Left kidney (tissue), 2 donors: ENCODE results near the gene CDHR1. TPM values are rescaled to one million over a fixed set of nuclear protein-coding genes. Genes with fewer than 3 reads are reported as not detected.
A peak's percentile ranks its signal among the peaks of the same experiment; 100 is the strongest.

Experiments used
- DNase-seq: peaks from one replicate; pipeline ENCODE4 v3.0.0-alpha.2; 2013
- polyA plus RNA-seq: library from polyadenylated mRNA; unstranded; fragments of 120-200 nt; gene quantifications from one replicate; pipeline ENCODE4 v1.2.1, GENCODE V29; 2013; ENCODE audit not compliant: insufficient read length

The CDHR1 gene
- polyA plus RNA-seq, 1 donor: 1.0 TPM

DNA sequence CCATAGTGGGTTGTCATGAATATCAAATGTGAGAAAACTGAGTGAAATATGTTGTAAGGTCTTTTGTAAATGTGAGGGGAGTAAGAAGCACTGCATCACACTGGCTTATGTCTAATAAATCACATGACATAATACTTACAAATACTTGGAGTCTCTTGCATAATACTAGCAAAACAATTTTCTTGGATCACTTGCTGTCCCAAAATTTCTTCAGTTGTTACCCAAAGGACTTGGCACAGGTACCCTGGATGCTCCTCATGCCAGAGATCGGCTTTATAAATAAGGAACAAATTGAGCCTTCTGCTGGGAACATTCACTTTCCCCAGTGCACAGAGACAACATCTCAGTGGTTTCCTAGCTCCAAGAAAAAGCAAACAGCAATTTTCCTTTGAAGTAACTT is 36.0 kb downstream of the CDHR1 start:
- DNase-seq: no peak

GRCh38 chr10:84232376-84232775 is 38.0 kb downstream of the CDHR1 start:
- no peak for DNase-seq

DNA sequence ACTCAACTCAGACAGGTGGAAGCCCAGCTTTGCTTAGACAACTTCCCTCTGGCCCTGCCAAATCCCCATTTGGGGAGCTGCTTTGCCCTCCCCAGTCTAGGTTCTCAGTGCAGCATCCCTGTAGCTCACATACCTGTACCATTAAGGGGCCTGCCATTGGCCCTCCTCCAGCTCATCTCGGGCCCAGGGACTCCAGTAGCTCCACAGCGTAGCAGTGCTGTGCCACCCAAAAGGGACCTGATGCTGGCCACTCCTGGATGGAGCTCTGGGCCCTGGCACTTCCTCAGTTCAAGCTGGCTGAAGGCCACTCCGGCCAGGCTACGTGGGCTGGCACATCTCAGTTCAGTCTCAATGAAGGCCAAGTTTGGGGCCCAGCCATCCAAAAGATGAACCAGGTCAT is 39.6 kb downstream of the CDHR1 start:
- no peak for DNase-seq

- DNase-seq: no peak
These were observed 40.1 kb downstream of the CDHR1 start for GRCh38 chr10:84234479-84234878.

GRCh38 chr10:84235096-84235495 is 40.8 kb downstream of the CDHR1 start:
- DNase-seq: no peak

DNA sequence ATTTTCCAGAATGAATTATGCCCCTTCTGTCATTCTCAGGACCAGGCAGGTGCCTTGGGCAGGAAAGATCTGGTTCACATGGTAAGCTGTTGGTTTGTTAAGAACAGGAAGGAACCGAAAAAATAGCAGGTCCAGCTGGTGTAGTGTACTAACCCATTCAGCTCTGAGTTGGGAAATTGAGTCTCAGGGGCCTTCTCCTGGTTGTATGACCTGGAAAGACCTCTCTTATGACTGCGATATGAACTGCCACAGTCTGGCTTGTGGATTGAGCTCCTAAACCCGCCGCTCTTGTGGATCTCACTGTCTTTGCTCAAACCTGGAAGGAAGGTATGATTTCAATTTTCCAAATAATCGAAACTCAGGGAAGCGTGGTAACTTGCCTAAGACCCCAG is 42.5 kb downstream of the CDHR1 start:
- no peak for DNase-seq

DNA sequence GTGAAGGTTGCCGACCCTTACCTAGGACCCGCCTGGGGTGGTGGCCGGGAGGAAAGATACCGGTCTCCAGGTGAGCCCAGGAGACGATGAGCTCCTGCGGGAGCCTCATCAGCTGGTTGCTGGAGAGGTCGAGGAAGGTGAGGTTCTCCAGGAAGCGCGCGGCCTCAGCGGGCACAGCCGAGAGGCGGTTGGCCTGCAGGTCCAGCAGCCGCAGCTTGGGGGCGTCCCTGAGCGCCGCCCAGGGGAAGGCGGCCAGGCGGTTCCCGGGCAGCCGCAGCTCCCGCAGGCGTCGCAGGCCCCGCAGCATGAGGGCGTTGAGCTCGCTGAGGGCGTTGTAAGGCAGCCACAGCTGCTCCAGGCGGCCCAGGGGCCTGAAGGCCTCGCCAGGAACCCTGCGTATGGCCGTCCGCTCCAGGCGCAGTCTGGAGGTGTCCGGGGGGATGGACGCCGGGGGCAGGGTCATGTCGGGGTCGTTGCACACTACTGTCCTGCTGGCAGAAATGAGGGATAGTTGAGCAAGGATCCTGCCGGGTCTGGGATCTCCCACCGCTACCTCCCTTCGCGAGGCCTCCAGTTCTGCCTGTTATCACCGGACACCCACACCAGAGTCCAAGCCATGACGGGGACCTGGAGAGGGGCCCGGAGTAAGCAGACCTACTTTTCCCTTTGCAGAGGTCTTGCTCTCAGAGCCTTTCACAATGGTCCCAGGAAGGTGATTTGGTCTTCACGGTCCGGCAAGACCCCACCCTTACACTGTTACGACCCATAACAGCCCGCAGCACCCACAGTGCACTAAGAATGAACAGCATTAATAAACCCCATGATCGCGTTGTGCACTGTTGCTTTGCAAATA is 43.1 kb downstream of the CDHR1 start:
- DNase-seq: no peak

- DNase-seq: no peak
These were observed 44.6 kb downstream of the CDHR1 start for GRCh38 chr10:84238909-84239308.

DNA sequence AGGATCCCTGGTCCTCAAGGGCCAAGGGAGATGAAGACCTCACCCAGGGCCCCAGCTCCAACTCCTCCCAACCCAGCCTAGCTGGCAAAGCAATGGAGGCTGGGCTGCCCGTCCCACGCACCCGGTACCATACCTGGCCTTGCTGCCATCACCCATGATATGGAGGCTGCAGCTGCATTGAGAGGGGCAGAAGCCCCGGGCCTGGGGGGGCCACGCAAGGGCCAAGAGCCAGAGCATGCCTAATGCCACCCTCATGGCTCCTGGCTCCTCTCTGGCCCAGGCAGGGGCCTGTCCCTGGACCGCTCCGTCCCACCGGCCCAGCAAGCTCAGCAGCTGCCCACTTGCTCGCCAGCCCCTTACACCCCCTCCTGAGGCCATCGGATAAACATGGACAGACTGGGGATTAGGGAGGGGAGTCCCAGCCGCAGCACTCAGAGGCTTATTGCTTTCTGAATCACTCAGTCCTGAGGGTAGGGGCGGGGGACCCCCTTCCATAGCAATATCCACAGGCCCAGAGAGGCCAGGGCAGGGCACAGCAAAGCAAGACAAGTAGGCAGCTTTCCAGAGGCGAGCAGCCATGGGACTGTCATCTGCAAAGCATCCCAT is 47.0 kb downstream of the CDHR1 start, which contains the start of gene LRIT1:
Gene LRIT1 (minus strand): TSS at position 362 of the 606 bp plus-strand sequence. CDS start 107 bp downstream, at position 255.
- DNase-seq: no peak

DNA sequence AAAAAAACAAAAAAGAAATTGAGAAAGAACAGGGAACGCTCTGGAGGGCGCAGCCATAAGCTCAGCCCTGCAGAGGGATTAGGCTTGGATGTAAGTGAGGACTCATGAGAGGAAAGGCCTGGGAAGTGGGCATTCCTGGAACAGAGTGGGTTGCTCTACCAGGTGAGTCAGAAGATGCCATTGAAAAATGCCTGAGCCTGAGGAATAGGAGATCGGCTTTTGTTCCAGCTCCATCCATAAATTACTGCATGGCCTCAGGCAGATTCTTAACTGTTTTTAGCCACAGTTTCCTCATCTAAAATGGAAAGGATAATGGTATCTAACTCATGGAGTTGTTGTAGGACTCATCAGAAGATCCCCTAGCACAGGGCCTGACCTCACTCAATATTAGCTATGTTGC is 49.4 kb downstream of the CDHR1 start:
- DNase-seq: no peak

DNA sequence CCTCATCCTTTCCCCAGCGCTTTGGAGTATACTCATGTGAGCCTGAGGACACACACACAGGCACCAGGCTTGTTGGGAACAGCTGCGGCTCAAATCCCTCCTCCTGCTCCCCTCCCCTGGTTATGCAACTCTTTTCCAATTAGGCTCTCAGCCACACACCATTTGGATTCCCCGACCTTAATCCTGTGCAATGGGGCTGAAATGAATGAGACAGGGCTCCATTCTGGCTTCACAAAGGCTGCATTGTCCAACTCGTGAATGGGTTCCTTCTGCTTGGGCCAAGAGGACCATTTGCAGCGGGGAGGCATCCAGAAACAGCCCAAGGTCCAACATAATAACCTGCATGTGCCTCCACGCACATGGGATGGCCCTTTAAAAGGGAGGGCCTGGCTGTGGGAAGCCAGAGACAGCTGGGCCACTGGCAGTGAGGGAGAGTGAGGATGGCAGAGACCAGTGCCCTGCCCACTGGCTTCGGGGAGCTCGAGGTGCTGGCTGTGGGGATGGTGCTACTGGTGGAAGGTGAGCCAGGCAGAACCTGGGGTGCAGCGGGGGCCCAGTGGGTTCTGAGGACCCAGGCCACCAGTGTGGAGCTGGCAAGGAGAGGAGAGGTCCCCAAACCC is 50.4 kb downstream of the CDHR1 start, which contains the start of gene RGR:
Gene RGR (plus strand): TSS at position 403 of the 620 bp plus-strand sequence. CDS start 38 bp downstream, at position 441.
- no peak for DNase-seq

DNA sequence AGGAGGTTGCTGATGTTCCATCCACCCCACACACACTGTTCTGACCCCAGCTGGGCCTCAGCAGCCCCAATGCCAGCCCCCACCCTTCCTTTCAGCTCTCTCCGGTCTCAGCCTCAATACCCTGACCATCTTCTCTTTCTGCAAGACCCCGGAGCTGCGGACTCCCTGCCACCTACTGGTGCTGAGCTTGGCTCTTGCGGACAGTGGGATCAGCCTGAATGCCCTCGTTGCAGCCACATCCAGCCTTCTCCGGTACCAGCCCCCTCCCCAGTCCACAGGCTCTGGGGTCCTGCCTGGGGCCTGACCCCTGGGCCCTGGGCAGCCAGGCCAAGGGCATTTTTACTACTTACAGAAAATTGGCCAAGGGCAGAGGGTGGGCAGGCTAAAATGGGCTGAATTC is 53.2 kb downstream of the CDHR1 start:
- DNase-seq: no peak

DNA sequence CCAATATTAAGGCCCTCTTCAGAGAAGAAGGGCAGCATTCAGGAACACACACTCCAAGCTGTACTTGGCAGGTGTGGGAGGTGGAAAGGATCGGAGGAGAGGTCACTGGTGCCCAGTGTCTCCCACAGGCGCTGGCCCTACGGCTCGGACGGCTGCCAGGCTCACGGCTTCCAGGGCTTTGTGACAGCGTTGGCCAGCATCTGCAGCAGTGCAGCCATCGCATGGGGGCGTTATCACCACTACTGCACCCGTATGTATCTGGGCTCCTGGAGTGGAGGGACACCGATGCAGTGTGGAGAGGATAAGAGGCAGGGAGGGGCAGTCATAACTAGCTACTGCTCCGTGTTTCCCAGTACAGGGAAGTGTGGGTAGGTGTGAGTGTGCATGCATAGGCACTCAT is 54.5 kb downstream of the CDHR1 start:
- DNase-seq: no peak

GRCh38 chr10:84254552-84255478 is 60.5 kb downstream of the CDHR1 start:
- DNase-seq: no peak

DNA sequence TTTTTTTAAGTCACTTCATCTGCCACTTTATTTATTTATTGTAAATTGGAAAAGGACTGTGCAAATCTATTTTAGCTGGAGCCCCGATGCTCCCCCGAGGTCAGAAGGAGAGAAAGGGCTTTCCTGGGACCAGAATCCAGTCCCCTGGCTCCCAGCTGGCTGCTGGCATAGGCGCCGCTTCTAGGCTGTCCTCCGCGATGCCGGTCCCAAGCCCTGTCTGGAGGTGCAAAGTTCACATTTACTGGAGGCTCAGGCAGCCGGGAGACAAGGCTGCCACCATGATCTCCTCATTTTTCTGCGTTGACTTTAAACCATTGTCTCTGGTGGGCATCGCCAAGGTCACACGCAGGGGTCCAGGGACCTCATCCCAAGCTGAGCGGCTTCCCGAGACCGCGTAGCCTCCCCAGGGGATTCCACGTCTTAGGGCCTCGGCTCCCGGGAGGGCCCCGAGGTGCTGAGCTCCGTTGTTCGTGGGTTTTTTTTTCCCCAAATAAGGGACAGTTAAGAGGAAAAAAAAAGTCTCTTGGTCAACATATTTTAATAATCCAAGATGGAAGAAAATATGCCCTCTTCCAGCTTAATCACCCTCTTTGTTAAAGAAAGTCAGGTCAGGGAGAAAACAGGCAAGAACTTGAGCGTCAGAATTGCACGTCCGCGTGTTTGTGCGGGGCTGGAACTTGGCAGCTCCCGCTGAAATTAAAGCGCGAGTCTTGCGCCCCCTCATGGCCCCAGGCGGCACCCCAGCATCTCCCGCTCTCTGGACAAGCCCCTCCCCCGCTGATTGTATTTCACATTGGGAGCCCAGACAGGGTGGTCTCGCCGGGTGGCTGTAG is 62.4 kb downstream of the CDHR1 start:
- peak; percentile 25 for DNase-seq

DNA sequence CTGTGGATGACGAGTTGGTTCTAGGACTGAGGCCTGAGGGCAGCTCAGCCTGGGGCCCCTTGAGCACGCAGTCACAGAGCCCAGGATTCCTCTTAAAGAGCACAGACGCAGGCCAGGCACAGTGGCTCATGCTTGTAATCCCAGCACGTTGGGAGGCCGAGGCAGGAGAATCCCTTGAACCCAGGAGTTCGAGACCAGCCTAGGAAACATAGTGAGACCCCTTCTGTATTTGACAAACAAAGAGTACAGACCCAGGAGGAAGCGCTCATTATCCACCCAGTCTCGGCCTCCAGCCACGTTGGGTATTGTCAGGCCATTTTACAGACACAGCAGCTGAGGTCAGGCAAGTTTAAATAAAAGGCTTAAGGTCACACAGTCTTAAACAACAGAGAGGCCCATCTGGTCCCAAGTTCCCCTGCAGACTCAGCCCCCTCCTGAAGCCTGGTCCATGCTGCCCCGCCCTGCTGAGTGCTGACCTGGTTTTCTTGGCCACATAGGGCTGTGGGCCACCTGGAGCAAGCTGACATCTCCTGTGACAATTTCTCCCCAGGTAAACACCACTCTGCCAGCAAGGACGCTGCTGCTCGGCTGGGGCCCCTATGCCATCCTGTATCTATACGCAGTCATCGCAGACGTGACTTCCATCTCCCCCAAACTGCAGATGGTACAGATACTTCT is 63.1 kb downstream of the CDHR1 start:
- DNase-seq: no peak

DNA sequence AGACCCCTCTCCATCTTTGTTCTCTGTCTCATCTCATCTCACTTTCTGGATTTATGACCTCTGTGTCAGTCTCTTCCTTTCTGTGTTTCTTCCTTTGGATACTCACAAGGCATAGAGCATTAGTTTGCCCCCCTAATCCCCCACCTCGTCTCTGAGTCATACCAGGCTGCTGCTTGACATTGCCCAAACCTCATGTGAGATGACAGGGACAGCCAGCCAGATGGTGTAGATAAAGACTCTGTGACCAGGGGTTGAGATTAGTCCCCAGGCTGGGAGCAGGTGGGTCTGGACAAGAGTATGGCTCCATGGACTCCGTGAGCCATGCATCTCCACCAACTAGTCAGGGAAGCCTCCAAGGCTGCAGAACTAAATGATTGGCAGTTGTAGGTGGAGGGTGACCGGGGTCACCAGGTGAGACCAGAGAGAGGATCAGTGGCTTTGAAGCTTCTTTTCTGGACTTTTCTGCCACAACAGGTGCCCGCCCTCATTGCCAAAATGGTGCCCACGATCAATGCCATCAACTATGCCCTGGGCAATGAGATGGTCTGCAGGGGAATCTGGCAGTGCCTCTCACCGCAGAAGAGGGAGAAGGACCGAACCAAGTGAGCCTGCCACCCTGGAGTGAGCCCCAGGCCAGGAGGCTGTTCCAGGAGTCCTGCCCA is 63.8 kb downstream of the CDHR1 start:
- no peak for DNase-seq

DNA sequence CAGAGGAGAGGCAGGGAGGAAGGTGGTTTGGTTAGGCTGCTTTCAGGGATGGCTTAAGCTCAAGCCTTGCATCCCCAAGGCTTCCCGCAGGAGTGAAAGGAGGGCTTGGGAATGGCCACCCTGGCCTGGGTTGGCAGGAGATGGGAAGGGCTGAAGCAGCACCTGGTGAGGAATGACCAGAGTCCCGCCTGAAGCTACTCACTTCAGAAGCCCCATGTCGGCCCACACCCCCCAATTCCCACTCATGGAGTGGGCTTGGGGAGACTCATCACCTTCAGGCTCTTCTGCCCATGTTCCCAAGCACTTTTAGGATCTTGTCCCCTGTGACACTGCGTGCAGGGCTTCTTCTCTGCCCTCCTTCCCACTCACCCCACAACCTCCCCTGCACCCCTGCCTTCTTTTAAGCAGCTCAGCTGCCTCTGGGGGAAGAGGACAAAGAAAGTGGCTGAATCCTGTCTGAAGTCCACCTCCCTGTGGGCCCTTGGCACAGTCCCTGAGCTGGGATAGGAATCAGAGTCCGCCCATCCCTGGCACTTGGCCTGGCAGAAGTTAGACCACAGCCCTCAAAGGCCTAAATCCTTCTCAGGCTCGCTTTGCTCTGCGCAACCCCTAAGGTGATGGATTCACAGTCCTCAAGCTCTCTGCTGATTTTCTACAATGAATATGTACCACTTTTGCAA is 67.0 kb downstream of the CDHR1 start:
- no peak for DNase-seq
